ENCODE data around the gene GABARAPL2. TPM values are rescaled to one million over a fixed set of nuclear protein-coding genes. Genes with fewer than 3 reads are reported as not detected.
"Not testable (repeated sequence)": the region's sequence is repeated elsewhere in the genome, so short reads cannot be mapped to it uniquely, and the experiment has no call there.

The GABARAPL2 gene
- total and polyA plus RNA-seq, 7 donors = 107 to 215 (median 167) TPM

DNA sequence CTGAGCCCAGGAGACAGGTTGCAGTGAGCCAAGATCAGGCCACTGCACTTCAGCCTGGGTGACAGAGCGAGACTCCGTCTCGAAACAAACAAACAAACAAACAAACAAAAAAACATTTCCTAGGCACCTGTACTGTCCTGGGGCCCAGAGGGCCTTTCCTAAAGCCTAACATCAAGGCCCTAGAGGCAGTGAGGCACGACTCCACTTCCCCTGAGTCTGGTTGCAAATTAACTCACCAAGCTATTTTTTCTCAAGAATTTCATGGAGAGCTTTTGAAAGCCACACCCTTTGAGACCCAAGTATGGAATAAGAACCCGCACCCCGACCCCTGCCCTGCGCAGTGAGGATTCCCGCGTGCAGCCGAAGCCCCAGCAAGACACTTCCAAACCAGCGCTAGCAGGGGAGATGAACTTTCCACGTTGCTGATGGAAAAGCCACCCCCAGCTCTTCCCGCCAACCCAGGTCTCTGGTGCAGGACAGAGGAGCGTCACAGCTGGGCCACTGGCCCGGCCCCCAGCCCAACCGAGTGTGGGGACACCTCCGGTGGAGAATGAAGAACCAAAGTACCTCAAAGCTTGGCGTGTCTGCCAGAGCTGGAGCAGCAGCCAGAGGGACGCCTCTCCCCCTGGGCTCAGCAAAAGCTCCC lies 31.5 kb upstream of the GABARAPL2 start:
- Histone ChIP-seq H3K36me3 (ENCODE audit: insufficient read depth in 1 of 2, low read depth in 1 of 2) (no peaks in the 10 kb centered on the region), H3K27me3 (ENCODE audit: insufficient read depth in 3 of 3, low read length in 2 of 3) (no peaks in the 10 kb centered on the region), H3K4me1 (no peaks in the 10 kb centered on the region), H3K4me3 (no peak overlapping the region), H3K27ac (no peak overlapping the region), H3K9me3 (no peaks in the 10 kb centered on the region)
- DNase-seq = no peak
- TF ChIP-seq, protein P1, sequence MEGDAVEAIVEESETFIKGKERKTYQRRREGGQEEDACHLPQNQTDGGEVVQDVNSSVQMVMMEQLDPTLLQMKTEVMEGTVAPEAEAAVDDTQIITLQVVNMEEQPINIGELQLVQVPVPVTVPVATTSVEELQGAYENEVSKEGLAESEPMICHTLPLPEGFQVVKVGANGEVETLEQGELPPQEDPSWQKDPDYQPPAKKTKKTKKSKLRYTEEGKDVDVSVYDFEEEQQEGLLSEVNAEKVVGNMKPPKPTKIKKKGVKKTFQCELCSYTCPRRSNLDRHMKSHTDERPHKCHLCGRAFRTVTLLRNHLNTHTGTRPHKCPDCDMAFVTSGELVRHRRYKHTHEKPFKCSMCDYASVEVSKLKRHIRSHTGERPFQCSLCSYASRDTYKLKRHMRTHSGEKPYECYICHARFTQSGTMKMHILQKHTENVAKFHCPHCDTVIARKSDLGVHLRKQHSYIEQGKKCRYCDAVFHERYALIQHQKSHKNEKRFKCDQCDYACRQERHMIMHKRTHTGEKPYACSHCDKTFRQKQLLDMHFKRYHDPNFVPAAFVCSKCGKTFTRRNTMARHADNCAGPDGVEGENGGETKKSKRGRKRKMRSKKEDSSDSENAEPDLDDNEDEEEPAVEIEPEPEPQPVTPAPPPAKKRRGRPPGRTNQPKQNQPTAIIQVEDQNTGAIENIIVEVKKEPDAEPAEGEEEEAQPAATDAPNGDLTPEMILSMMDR (IDR thresholded peaks at IDR 0.05) = no peak
- WGBS, 3 donors = 78 to 82% (median 82%) methylated on average over 19 of the region's 19 CpGs
- ATAC-seq = no peak
- intact Hi-C loops (cut with DNase I) = no loop called here

DNA sequence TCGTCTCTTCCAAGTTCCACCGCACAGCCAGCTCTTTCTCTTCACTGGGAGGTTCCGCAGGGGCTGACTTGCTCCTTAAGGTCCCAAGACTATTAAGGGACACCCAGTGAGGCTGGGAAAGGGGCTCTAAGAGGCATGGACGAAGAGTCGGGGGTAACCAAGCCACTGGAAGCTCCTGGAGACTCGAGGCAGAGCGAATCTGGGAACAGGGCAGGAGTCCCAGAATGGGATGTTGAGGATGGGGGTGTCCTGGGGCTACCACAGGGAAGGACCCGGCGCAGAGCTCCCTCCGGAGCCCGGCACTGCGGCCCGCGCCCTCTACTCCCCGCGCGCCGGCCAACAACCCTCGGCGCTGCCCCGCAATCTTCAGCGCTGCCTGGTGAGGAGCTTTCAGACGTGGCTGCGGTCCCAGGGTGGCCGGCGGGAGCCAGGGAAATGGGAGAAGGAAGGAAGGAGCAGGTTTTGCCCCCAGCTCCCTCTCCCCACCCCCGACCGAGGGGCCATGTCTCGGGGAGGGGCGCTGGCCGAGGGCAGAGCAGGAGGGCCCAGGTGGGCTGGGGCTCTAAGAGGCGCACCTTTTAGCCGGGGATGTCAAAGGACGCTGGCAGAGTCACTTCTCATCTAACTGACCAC lies 30.9 kb upstream of the GABARAPL2 start:
- no peaks in the 10 kb centered on the region for H3K36me3 ChIP-seq (ENCODE audit: insufficient read depth in 1 of 2, low read depth in 1 of 2)
- ATAC-seq = no peak
- H3K9me3 ChIP-seq = no peaks in the 10 kb centered on the region
- WGBS, 3 donors = 69 to 79% (median 75%) methylated on average over 28 to 34 of the region's 34 CpGs
- intact Hi-C loops (cut with DNase I) = no loop called here
- TF ChIP-seq, protein P1 (IDR thresholded peaks at IDR 0.05) = no peak
- no peak for DNase-seq
- H3K27ac ChIP-seq = no peak overlapping the region
- no peaks in the 10 kb centered on the region for H3K4me1 ChIP-seq
- H3K27me3 ChIP-seq (ENCODE audit: insufficient read depth in 3 of 3, low read length in 2 of 3) = no peaks in the 10 kb centered on the region
- H3K4me3 ChIP-seq = no peak overlapping the region

DNA sequence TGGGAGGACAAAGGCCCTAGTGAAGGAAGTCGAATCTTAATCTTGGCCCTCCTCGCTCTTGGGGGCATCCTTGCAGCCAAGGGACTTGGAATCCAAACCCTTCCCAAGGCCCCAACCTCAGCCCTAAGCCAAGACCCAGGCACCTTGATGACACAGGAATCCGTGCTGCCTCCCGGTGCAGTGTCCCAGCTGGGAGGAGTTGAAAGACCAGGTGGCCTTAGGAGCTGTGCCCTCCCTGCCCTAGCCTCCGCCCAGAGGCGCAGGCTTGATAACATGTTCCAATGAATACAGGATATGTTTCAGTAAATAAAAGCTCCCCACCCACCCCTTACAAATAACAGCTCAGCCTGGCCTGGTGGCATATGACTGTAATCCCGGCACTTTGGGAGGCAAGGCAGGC lies 30.3 kb upstream of the GABARAPL2 start, which contains the start of gene CHST5:
Gene CHST5 (minus strand): TSS at position 208 of the 400 bp plus-strand sequence. CDS start 5,724 bp downstream, outside the sequence.
- WGBS, 3 donors = 87 to 90% (median 89%) methylated on average over 7 of the region's 7 CpGs
- H3K4me3 ChIP-seq = no peak within 1 kb of the TSS

DNA sequence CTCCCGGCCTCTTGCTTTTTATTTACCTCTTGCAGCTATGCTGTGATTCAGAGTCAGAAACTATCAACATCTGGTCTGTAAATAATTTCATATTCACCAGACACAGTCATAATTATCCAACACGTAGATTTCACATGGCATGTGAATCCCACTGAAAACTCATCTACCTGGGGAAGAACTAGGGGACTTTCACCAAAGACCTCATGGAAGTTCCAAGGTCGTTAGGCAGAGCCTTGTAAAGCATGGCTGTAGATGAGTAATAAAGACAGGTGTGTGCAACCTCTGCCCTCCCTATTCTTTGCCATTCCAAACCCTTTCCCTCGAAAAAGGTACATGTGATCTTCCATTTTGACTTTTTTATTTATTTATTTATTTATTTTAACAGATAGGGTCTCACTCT lies 28.4 kb upstream of the GABARAPL2 start:
- no peak for DNase-seq
- ATAC-seq = no peak
- no peak overlapping the region for H3K4me3 ChIP-seq
- peaks cover 0 to 5% of the 10 kb centered on the region in 2 donors for H3K36me3 ChIP-seq (ENCODE audit: insufficient read depth in 1 of 2, low read depth in 1 of 2)
- intact Hi-C loops (cut with DNase I) = no loop called here
- TF ChIP-seq, protein P1 (IDR thresholded peaks at IDR 0.05) = no peak
- H3K9me3 ChIP-seq = no peaks in the 10 kb centered on the region
- H3K4me1 ChIP-seq = no peaks in the 10 kb centered on the region
- H3K27ac ChIP-seq = no peak overlapping the region
- 84 to 96% (median 90%) methylated on average over 4 of the region's 4 CpGs for WGBS, 3 donors
- no peaks in the 10 kb centered on the region for H3K27me3 ChIP-seq (ENCODE audit: insufficient read depth in 3 of 3, low read length in 2 of 3)

More for the DNA sequence above, 30.3 kb upstream of the GABARAPL2 start, which contains the start of gene CHST5:
- H3K27ac ChIP-seq = no peak within 1 kb of the TSS
- DNase-seq (no peak), ATAC-seq (no peak)
- no peaks in the 10 kb centered on the region for H3K27me3 ChIP-seq (ENCODE audit: insufficient read depth in 3 of 3, low read length in 2 of 3)
- H3K9me3 ChIP-seq = no peaks in the 10 kb centered on the region
- intact Hi-C loops (cut with DNase I) = no loop called here
- no peaks in the 10 kb centered on the region for H3K4me1 ChIP-seq
- TF ChIP-seq, protein P1 (IDR thresholded peaks at IDR 0.05) = no peak
- H3K36me3 ChIP-seq (ENCODE audit: insufficient read depth in 1 of 2, low read depth in 1 of 2) = no peaks in the 10 kb centered on the region

DNA sequence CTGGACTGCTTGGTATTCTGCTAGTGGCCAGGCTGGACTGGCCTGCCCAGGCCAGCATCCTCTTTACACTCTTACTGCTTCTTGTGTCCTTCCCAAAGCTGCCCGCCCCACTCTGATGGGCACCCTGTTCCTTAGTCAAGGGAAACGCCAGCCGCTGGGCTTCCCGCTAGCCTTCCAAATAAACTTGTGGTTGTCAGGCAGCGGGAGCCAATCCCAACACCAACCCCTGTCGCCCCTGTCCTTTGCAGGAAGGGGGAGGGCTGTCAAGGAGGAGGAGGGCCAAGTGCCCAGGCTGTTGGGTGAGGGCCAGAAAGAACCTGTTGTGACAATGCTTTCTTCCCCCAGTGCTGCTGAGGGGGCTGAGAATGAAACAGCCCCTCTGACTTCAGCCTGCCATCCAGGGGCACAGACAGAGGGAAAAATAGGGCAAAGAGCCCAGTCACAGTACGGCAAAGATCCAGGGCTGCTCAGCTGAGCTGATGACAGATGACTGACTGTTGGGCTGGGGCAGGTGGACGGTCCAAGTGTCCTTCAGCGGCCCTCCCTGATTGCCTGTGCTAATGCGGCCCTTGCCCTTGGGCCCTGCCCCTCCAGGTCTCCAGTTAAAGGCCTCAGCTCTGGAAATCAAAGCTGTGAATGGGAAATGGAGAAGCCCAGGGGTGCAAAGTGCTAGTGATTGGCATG lies 27.2 kb upstream of the GABARAPL2 start:
- ATAC-seq = peak; percentile 89 to 94 (median 93)
- H3K4me1 ChIP-seq; H3K27me3 ChIP-seq (ENCODE audit: insufficient read depth in 3 of 3, low read length in 2 of 3); H3K9me3 ChIP-seq; H3K27ac ChIP-seq; H3K36me3 ChIP-seq (ENCODE audit: insufficient read depth in 1 of 2, low read depth in 1 of 2); H3K4me3 ChIP-seq; intact Hi-C loops (cut with DNase I); DNase-seq: not testable (repeated sequence)
- 48 to 63% (median 53%) methylated on average over 5 to 7 of the region's 10 CpGs for WGBS, 3 donors

Measured in psoas muscle (tissue), 8 donors.